Gastrocnemius medialis (tissue), 4 donors: ENCODE measurements around the gene CUX1.

Experiments used
- CTCF ChIP-seq, 5 experiments: fragments of 450-650 bp in 3 of 5; fragments of 200-600 bp in 2 of 5; sonication (generic) in 2 of 5; IDR thresholded peaks in 4 of 5; conservative IDR thresholded peaks in 1 of 5; 1 replicate in 4 of 5; 2 replicates in 1 of 5; pipeline ENCODE4 v1.5.1; 2016 to 2019; ENCODE audit warnings: antibody characterized with exemption in 5 of 5, mild to moderate bottlenecking in 3 of 5, moderate library complexity in 3 of 5
- POLR2A ChIP-seq, 2 donors: fragments of 450-650 bp; IDR thresholded peaks; one replicate each; pipeline ENCODE4 v1.6.1; 2017; ENCODE audit warnings: antibody characterized with exemption in 2 of 2, mild to moderate bottlenecking in 2 of 2, moderate library complexity in 2 of 2

- TF ChIP-seq CTCF (IDR thresholded peaks at IDR 0.05 in 4 of 5, conservative IDR thresholded peaks at IDR 0.05 in 1 of 5) (no peak), POLR2A (IDR thresholded peaks at IDR 0.05) (no peak)
Measured at GRCh38 chr7:102055181-102055976, 238.0 kb downstream of the CUX1 start.
